ENCODE results near the gene NCDN.

The NCDN gene

DNA sequence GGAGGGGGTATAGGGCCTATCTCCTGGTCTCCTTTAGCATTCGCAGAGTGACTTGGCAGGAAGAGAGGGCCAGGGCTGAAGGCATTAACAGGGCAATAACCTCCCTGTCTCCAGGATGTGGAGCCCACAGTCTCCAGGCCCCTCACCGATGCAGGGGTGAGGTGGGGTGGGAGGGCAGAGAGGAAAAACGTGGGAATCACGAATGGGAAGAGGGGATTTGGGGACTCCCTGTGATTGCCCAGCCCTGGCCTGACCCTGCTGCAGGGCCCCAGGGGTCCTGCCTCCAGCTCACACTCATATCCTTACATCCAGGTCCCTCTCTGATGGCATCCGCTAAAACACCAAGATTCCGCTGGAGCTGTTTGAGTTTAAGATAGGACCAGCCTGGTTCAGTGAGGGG lies 30.1 kb downstream of the NCDN start:
- no peak for DNase-seq
- intact Hi-C loops (cut with DNase I), result no loop called here

- DNase-seq, result peak in 2 of 10 donors; percentile 55 to 64
- intact Hi-C loops (cut with DNase I), result no loop called here
These were observed 30.8 kb downstream of the NCDN start for GRCh38 chr1:35588197-35588910.

DNA sequence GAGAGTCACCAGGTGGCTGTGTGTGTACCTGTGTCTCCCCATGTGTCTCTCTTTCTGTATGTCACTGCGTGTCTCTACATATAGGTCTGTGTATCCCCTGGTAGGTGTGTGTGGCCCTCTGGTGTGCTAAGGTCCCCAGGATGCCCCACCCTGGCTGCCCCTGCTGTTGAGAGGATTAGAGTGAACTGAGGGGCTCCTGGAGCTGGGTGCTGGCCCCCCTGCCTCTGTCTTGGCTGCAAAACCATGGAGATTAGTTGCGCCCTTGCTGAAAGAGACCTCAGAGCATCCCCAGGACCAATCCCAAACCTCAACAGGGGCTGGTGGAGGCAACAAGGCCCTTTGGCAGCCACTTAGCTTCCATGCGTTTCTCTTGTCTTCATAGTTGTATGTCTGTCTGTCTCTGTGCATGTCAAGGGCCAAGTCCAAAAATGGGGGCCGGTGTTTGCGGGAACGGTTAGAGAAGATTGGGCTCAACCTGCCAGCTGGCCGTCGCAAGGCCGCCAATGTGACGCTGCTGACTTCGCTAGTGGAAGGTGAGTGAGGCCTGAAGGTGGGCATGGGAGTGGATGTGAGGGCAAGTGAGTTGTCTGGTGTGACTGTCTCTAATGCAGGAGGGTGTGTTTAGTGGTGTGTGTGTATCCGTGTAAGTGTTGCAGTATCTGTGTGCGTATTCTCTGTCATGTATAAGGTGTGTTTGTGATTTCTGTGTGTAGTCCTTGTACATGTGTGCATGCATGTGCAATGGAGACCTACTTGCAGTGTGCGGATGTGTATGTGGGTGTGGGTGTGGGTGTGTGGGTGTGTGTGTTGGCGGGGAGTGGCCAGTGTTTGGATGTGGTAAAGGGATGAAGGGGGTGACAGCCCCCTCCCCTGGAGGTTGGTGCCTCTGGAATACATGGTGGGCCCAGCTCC lies 32.2 kb downstream of the NCDN start:
- intact Hi-C loops (cut with DNase I), result no loop called here
- DNase-seq, result peak in 2 of 10 donors; percentile 65 to 72

DNA sequence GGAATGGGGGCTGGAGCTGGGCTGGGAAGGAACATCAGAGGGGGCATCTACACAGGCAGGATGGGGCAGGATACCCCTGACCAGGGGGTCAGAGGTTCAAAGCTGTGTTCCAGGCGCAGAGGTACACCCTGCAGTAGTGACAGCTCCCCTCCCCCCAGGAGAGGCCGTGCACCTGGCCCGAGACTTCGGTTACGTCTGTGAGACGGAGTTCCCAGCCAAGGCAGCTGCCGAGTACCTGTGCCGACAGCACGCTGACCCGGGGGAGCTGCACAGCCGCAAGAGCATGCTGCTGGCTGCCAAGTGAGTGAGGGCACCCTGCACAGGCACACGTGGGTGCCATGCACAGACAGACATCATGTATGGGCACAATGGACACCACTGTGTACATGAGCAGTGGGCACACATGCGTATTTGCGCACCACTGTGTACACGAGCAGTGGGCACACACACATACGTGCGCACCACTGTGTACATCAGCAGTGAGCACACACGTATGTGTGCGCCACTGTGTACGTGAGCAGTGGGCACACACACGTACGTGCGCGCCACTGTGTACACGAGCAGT lies 33.0 kb downstream of the NCDN start:
- intact Hi-C loops (cut with DNase I), result no loop called here
- peak in 1 of 10 donors; percentile 59 for DNase-seq

DNA sequence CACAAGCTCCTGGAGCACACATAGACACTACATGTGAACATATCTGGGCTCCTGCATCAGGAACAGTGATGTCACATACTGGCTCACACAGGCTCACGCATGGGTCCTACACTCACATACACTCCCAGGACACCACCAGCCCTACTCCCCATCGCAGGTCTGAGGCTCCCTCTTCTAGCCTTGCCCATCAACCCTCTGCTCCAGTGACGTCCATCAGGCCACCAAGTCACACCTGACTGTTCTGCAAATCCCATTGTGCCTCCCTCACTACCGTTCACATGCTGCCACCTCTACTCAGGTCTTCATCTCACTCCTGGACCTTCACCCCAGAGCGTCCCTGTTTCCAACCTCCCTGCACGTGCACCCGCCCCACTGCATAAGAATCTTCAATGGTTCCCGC lies 33.6 kb downstream of the NCDN start:
- DNase-seq, result no peak
- intact Hi-C loops (cut with DNase I), result no loop called here

DNA sequence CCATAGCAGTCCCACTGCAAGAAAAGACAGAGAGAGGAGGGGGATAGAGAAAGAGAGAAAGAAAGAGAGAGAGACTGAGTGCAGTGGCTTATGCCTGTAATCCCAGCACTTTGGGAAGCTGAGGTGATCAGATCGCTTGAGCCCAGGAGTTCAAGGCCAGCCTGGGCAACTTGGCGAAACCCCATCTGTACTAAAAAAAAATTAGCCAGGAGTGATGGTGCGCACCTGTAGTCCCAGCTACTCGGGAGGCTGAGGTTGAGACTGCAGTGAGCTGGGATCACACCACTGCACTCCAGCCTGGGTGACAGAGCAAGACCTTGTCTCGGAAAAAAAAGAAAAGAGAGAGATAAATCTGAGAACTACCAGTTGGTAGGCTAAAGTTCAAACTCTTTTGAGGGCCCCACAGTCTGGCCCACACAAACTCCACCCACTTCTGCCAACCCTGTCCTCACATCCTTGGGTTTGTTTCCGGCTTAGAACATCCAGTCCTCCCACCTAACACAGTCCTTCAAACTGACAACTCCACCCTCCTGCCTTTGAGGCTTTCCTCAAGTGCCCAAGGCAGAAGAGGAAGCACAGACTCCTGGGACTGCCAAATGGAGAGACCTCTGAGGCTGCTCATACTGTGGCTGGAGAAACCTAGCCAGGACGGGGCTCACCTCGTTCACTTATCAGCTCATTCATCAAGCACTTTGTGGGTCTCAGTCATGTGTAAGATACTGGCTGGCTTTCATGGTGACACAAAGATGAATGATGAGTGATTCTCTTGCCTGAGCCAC lies 35.6 kb downstream of the NCDN start:
- intact Hi-C loops (cut with DNase I), result no loop called here
- DNase-seq, result no peak

DNA sequence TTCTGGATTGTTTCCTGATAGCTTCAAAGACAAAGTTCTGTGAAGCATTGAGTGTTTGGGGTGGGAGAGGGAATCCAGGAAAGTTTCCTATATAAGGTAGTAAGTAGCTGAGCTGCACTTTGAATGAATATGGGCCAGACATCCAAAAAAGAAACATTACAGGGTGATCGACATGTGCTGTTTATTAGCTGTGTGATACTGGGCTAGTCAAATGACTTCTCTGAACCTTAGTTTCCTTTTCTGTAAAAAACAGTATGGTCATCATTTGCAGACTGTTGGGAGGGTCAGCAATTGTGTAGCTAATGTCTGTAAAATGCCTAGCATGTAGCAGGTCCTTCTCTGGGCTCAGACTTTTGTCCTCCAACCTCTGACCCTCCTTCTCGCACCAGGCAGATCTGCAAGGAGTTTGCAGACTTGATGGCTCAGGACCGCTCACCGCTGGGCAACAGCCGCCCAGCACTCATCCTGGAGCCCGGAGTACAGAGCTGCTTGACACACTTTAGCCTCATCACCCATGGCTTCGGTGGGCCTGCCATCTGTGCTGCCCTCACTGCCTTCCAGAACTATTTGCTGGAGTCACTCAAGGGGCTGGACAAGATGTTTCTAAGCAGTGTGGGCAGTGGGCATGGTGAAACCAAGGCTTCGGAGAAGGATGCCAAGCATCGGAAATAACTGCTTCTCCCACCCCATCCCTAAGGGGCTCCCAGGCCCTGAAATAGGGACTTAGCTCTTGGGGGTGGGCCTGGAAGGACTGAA lies 36.6 kb downstream of the NCDN start:
- intact Hi-C loops (cut with DNase I), result no loop called here
- no peak for DNase-seq

GRCh38 chr1:35595684-35596083 lies 38.1 kb downstream of the NCDN start:
- DNase-seq, result no peak
- intact Hi-C loops (cut with DNase I), result no loop called here

DNA sequence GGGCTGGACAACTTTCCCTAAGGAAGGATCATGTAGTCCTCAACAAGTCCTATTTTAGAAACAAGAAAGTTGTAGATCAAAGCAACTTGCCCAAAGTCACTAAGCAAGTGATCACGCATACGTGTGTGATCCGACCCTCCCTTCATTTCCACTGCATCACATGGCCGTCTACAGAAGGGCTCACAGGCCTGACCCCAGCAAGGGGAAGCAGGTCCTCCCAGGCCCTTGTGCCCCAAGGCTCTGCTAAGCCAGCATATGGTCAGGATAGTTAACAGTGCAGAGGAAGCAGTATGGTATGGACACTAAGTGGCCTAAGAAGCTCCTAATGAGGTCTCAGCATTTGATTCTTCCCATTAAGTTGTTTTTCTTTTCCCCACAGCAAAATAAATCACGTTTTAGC lies 40.3 kb downstream of the NCDN start:
- intact Hi-C loops (cut with DNase I), result no loop called here
- no peak for DNase-seq

GRCh38 chr1:35598895-35599294 lies 41.3 kb downstream of the NCDN start:
- DNase-seq, result no peak
- intact Hi-C loops (cut with DNase I), result no loop called here

GRCh38 chr1:35599411-35599810 lies 41.8 kb downstream of the NCDN start:
- intact Hi-C loops (cut with DNase I), result no loop called here
- no peak for DNase-seq

- DNase-seq, result no peak
- intact Hi-C loops (cut with DNase I), result no loop called here
These were observed 43.0 kb downstream of the NCDN start for GRCh38 chr1:35600593-35600992.

DNA sequence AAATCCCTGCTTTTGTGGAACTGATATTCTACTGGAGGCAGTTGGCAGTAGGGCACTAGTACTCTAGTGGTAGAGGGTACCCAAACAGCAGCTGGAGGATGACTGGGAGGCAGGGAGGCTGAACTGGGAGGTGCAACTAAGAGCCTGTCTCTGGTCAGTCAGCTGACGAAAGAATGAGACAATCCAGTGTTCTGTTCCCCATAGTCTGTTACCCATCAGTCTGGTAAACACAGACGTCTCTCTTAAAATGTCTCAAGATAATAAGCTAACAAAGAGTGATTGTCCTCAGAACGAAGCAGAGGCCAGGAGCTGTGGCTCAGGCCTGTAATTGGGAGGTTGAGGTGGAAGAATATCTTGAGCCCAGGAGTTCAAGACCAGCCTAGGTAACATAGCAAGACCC lies 45.9 kb downstream of the NCDN start:
- intact Hi-C loops (cut with DNase I), result no loop called here
- peak in 1 of 10 donors; percentile 36 for DNase-seq

- intact Hi-C loops (cut with DNase I), result no loop called here
- no peak for DNase-seq
These were observed 46.3 kb downstream of the NCDN start for GRCh38 chr1:35603941-35604340.

GRCh38 chr1:35605071-35605866 lies 47.7 kb downstream of the NCDN start:
- DNase-seq, result no peak
- intact Hi-C loops (cut with DNase I), result no loop called here

DNA sequence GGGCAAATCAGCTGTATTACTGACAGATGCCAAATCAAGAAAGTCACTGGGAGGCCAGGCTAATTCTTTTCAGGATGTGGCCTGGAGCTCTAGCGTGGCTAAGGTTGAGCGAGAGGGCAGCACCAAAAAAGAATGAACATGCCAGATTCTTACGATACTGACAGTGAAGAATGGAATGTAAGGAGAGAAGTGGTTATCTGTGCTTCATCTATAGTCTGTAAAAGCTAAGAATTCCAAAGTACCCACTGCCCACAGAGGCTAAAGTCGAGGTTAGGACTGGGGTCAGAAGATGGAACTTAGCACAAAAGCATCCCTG lies 48.2 kb downstream of the NCDN start:
- intact Hi-C loops (cut with DNase I), result no loop called here
- no peak for DNase-seq

DNA sequence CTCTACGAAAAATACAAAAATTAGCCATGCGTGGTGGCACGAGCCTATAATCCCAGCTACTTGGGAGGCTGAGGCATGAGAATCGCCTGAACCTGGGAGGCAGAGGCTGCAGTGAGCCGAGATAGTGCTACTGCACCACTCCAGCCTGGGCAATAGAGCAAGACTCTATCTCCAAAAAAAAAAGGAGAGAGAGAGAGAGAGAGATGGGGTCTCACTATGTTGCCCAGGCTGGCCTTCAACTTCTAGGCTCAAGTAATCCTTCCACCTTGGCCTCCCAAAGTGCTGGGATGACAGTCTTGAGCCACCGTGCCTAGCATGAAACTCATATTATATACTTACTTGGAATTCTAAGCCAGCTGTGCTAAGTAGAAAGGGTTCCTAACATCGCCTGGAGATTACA lies 54.1 kb downstream of the NCDN start:
- DNase-seq, result no peak
- intact Hi-C loops (cut with DNase I), result no loop called here

- DNase-seq, result peak in 1 of 10 donors; percentile 11
- intact Hi-C loops (cut with DNase I), result no loop called here
These were observed 57.8 kb downstream of the NCDN start for GRCh38 chr1:35615440-35615839.

Measured in posterior cingulate gyrus (tissue), 11 donors.